ENCODE measurements around the gene SARM1.

Gene SARM1

DNA sequence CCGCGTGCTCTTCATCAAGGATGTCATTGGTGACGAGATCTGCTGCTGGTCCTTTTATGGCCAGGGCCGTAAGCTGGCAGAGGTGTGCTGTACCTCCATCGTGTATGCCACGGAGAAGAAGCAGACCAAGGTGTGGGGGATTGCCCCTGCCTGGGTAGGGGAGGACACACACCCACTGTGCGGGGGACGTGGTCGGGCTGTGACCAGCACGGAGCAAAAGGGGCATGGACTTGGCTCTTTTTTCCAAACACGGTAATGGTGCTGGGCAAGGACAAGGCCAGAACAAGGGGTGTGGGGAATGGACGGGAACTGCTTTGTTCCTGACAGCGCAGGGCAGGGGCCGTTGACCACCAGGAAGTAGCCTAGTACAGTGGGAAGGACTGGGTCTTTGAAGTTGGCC lies 29.2 kb upstream of the SARM1 start:
- no peak for DNase-seq

DNA sequence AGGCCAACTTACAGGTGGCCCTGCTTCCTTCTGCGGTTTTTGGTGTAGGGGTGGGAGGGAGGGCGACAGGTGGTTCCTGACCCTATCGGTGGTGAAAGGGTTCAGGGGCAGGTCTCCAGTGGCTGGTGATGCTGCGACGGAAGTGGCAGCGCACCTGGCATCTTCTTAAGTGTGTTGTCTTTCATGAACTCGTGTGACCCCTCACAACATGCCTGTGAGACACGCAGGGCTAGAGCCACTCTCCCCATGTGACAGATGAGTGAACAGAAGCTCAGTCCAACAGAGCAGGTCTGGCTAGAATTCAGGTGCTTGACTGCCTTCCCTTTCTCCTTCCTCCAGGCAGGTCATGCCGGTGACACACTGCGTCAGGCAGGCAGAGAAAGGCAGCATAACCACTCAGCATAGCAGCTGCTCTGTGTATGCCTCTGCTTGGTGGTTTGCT lies 28.0 kb upstream of the SARM1 start:
- DNase-seq, result peak; percentile 68

DNA sequence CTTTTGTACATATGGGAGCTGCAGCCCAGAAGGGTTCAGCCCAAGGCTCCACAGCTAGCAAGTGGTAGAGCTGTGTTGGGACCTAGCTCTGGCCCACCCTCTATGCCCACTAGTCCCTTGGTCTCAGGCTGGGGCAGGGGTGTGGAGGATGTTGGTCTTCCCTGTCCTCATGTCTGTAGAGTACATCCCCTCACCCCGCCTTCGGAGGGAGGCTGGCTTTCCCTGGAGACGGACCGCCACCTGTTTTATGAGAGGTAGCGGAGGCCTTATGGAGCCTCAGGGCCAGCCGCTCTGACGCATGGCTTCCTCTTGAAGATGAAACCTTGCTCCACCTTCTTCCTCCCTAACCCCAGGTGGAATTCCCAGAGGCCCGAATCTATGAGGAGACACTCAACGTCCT lies 27.5 kb upstream of the SARM1 start:
- no peak for DNase-seq

DNA sequence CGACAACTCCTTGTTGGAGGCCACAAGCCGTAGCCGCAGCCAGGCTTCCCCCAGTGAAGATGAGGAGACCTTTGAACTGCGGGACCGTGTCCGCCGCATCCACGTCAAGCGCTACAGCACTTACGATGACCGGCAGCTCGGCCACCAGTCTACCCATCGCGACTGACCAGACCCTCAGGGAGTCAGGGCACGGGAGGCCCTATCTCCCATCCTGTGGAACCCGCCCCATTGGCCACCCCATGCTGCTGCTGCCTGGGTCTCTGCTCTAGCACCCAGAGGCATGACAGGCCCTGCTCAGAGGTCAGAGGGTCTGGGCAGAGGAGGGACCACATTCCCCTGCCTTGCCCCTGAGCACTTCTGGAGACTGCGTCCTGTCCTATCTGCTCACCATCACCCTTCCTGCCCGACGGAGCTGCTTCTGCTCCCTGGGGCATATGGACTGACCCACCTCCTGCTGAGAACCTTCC lies 27.0 kb upstream of the SARM1 start:
- DNase-seq, result no peak

DNA sequence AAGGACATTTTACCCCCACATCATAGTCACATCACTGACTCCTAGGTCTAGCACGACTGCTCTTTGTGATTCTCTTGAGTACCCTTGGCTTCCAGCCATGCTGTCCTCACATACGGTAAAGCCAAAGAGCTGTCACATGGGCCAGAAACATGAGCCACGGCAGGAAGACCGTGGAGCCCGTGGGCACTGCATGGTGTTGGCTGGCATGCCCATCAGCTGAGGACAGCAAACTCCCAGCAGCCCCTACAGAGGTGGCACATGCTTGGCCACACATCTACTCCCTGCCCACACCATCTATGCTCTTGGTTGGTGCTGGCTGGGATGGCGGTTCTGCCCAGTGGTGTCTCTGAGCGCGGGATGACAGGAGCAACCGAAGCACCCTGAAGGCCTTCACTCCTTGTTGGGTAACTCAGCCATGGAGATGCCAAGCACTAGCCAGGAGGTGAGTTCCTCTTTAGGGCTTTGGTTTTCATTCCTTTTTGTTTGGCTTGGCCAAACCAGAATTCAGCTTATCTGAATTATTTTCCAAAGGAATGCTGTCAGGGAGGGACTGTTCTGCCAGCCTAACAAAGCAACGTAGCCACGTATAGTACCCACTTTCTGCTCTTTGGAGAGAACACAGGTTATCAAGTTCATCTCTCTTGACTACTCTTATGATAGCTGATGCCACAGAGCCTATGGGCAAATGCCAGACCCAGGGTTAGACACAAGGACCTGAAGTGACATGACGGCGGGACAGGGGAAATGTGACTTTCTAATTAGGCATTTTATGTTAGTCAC lies 25.9 kb upstream of the SARM1 start:
- peak; percentile 86 for DNase-seq

DNA sequence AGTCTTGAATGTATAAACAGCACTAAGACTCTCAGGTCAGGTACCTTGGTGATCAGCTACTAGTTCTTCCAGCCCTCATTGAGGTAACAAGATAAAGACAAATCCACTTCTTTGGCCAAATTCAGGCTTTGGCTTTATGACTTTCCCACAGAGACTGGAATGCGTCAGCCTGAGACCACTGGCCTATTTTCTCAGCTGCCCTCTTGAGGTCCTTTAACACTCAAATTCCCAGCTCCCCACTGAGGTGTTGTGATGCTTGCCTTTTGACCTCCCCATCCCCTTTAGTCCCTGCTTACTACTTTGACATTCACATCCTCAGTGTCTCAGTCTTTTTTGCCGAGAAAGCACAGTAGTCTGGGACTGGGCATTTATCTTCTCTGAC lies 25.3 kb upstream of the SARM1 start:
- DNase-seq, result no peak

DNA sequence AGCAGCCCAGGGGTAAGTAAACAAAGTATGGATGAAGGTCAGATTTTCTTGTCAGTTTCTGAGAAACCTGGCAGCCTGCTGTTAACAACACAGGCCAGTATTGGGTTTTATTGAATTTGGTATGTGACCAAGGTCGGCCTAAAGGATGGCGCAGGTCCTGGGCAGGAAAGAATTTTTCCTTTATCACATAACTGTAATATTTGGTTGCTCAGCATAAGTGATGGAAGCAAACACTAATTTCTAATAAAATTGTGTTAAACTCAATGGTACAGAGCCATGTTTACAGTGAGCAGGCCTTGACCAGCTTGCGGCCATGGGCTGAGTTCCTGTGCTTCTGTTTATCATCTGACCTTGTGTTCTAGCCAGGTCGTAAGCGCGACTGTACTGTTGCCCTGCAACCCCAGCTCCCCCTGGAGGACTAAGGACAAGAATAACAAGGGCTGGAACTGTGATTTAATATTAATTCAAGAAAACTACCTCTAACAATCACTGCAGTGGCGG lies 24.7 kb upstream of the SARM1 start:
- DNase-seq, result no peak

DNA sequence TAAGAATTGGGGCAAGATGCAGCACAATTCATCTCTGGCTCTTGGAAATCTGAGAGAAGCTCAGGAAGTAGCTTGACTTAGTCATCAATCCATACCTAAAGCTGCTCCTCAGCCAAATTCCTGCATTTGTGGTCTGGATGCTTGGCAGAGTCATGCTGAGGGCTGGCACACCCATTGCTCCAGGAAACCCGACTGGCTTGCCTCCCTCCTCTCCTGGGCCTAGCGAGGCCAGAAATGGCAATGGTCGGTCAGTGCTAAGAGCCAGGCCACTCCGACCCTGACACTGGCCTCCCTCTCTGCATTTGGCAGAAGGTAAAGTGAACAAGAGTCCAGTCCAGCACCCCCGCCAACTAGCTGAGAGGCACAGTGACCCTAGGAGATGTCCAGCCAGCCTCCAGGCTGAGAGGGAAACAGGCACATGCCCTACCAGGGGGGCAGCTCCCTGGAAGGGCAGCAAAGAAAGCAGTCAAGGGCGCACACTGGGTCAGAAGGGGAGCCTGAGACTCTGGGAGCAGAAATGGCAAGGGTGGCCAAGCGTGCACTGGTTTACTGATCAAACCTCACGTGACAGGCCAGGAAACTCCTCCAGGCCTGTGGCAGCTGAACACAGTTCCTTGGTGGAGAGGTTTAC lies 24.1 kb upstream of the SARM1 start:
- DNase-seq, result no peak

DNA sequence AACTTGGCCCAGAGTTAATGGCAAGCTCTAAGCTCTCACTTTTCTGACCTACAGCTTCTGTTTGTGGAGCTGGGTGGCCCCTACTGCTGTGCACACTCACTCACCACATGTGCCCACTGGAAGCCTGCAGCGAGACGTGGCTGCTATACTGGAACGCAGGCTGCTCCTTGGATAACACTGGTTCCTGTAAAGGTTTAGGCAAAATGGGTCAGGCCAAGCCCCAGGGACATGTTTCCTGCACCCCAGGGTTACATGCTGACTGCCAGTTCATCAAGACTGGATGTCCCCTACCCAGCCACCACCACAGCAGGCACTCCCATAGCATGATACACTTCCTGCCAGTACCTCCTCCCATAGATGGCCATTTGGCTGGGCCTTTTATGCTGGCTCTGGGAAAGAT lies 22.5 kb upstream of the SARM1 start:
- DNase-seq, result no peak

DNA sequence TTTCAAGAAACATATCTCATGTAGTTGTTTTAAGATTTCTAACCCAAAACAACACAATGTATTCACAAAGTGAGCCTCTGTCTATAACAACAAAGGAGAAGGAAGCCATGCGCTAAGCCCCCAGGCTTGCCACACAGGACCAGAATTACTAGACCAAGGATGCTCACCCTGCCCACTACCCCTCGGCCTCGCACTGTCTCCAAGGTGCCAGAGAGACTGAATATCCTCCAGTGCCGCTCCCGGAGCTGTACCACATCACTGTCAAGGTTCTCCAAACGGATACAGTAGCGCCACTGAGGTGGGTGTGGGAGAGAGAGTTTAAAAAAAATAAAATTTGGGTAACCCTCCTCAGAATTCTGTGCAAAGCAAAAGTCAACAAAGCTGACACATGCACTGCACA lies 21.2 kb upstream of the SARM1 start:
- DNase-seq, result no peak

DNA sequence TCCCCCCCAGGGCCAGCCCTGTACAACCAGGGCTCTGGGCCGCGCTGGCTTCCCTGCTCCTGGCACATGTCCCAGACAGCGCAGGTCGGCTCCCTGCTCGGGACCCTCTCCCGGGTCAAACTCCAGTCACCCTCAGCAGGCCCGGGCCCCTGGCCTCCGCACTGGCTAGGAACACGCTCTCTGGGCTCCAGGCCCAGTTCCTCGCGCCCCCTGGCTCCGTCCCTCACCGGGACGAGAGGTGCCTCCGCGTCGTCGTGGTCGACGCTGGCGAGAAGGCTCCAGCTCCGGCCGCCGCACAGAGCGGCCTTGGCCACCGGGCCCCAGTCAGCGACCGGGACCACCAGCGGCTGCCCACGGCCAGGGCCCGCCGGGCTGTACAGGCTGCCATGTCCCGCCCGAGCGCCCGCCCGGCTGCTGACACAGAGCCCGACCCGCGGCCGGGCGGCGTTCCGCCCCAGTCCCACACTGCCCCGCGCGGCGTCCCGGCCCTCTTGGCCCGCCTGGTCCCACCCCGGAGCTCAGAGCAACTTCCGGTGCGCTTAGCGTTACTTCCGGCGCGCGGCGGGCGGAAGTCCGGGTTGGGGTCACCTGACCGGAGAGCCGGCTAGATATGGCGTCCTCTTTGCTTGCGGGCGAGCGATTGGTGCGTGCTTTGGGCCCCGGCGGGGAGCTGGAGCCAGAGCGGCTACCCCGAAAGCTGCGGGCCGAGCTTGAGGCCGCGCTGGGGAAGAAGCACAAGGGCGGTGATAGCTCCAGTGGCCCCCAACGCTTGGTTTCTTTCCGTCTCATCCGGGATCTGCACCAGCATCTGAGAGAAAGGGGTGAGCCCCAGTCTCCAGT lies 14.2 kb upstream of the SARM1 start, which contains the start of gene POLDIP2:
POLDIP2 (minus strand) TSS at position 467 of the 840 bp plus-strand sequence; CDS start at position 388, 79 bp downstream.
- DNase-seq, result peak; percentile 86

DNA sequence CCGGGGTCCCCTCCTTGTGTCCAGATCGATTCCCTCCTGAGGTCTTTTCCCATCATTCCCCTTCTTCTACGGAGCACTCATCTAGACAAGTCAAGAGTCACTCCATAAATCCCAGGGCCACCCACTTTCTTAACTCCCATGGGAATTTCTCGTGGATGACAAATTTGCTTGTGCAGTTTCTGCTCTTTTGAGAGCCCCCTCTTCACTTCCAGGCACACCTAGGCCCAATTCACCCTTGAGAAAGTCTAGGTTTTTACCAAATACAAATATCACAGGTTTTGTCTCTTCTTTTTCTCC lies 13.6 kb upstream of the SARM1 start:
- no peak for DNase-seq

DNA sequence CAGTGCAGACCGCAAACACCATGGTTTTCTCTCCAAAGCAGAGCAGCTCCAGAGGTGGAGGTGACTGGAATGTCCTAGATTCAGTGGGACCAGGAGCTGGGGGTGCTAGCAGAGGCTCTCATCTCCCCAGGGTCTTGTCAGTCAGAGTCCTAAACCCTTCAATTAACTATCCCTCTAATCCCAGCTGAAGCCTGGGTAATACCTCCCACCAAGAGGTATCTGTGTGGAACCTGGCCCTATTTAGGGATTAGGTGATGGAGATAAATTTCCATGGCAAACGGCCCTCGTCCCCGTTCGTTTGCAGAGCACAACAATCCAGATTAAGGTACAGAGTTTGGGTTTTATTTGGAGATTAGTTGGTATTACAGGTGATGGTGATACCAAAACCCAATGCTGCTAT lies 8.3 kb upstream of the SARM1 start:
- no peak for DNase-seq

DNA sequence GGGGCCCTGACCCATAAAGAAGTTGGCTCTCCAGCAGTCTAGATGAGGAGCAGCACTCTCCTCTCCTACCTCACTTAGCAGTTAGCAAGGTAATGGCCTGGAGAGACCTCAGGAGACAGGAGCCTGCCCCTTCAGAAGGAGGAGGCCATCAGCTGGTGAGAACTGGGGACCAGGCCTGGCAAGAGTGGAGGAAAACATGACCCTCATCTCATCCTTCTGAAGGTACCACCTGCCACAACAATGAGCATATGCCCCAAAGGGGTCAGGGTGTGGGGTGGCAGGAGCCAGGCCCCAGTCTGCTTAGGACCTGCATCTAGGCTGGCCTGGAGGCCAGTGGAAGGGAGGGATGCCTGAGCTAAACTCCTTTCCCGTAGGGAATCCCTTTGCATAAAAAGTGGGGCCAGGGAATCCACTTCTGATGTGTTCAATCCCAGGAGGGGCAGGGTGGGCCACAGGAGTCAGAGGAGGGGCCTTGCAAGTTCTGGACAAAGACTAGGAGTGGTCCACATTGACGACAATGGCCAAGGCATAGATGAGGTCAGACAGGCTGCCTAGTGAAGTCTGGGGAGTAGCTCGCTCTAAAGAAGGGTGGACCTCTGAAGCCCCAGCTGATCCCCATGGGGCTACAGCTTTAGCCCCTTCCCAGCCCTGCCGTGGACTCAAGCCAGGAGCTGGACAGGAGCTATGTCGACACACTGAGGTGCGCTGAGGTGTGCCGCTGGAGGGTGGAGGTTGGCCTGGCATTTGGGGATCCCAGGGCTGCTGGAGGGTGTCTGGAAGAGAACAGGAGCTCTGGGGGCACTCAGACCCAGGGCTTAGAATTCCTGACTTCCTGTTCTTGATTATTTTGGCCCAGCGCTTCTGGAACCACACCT lies 7.5 kb upstream of the SARM1 start:
- no peak for DNase-seq

DNA sequence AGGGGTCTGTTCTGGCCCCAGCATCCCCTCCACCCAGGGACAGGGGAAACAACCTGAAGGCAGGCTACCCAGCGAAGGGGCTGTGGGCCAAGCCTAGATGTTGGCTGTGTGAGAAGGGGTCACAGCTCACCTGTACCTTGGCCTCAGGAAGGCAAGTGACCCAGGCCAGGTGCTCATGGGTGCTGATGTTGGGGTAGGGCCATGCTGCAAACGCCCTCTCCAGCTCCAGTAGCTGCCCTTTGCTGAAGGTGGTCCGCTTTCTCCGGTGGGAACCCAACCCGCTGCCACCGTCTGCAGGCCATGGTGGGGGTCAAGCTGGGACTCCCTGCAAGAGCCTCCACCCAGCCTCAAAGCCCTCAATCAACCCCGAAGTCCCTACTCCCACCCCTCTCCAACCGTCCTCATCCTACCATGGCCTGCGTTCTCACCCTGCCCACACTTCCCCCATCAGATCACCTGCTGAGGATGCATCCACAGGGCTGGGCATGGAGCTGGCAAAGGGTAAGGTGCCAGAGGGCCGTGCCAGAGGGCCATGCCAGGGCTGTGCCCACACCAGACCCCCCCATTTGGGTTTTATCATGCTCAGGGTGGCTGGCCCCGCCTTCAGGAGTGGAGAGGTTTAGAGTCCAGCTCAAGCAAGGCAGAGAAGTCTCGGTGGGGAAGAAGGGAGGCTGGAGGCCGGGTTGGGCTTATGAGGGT lies 6.7 kb upstream of the SARM1 start, which contains the start of gene SEBOX:
SEBOX (minus strand) TSS at position 535 of the 699 bp plus-strand sequence; CDS start at position 487, 48 bp downstream.
- no peak for DNase-seq

DNA sequence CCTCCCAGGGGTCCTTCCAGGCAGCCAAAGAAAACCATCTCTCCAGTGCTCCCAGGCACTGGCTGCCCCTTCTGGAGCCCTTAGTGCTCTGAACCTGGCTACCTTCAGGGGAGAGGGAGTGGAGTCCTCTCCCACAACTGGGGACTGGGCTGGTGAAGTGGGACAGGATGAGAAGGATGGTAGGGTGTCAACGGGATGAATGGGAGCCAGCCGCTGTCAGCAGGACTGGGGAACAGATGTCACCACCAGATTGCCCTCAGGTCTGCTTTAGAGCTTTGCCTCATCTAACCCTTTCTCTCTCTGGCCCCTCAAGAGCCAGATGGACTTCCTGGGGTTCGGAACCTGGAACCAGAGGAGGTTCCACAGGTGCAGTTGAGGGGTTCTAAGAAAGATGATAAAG lies 6.0 kb upstream of the SARM1 start:
- no peak for DNase-seq

DNA sequence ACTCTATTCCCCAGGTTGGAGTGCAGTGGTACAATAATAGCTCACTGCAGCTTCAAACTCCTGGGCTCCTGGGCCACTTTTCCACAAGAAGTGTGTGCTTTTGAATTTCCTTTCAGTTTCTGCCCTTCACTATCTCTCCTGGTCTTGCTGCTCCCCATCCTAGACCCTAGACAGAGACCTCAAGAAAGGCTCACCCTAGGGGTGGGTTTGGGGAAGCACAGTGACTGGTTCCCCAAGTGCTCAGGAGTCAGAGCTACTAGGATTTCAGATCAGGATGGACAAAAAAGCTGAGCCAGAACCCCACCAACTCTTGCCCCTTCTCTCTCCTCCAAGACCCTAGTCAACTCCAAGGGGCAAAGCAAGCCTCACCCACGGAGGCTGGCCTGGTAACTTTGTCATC lies 4.9 kb upstream of the SARM1 start:
- DNase-seq, result no peak

DNA sequence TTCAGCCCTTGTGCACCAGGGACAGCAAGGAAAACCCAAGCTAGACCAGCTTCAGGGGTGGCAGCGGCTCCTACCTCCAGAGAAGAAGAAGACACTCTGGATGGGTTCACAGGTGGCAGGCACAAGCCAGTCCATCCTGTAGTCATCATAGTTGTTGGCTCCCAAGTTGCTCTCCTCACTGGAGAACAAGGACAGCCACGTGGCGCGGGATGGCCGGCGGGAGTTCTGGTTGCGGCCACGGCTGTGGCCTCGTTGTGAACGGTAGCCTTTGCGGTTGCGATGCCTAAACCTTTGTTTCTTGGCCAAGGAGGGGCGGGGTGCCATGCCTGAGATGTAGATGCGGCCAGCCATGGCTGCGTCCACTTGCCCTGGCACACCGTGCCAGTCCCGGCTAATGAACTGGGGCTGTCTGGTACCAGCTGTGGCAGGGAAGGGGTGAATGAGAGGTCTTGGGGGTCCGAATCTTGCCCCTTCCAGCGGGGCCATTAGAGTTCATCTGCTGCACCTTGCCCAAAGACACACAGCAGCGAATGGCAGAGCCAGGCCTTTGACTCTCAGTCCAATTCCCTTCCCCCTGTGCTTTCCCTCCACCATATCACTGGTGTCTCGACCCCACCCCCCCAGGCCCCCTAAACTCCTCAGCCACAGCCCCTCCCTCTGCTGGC lies 3.7 kb upstream of the SARM1 start:
- no peak for DNase-seq

DNA sequence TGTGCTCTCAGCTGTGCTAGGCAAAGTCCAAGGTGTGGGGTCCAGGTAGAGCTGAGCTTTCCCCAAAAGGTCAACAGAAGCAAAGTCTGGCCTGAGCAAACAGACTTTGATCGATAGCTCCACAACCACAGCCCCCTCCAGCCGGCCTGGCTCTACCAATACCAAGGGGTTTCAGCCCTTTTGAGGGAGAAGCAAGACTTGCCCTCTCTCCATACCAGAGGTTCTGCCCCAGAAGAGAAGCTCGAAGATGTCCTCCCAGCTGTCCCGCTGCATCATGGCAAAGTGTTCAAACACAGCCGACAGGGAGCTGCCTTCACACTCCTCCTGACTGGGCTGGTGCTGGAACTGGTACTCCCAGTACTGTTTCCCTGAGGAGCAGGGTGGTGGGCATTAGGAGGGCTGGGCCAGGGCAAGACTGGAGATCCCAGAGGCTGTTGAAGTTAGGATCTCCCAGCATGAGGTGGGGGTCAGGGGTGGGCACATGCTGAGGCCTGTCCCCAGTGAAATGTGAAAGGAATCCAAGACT lies 3.1 kb upstream of the SARM1 start:
- DNase-seq, result no peak

DNA sequence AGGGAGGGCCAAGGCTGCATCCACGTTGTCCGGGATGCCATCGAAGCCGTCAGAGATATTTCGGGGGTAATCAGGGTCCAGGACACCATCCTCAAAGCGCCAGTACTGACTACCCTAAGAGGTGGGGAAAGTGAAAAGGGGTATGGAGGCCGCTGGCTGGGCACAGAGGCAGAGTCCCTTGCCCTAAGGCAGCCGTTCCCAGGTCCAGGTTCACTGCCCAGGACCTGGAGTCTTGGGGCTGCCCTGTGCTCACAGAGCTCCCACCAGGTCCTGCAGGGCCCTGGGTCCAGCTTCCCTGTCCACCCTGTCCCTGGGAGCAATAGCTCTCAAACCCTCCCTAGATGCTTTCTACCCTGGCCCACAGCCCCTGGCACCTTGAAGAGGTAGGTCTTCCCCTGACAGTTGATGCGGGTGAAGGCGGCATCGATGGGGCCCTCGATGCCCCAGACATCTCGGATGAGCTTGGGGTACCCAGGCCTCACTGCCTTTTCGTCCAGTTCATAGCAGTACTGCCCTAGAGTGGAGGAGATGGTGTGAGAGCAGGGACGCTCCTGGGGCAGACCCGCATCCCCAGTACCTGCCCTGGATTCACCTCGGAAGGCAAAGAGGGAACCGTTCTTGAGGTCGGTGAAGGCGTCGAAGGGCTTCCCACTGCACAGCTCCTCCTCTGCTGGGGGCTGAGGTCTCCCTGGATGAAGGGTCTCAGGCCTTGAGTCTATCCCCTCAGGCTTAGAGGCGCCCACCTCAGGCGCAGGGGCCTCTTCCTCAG lies 2.4 kb upstream of the SARM1 start:
- no peak for DNase-seq

Data from NCI-H2029 (cell line).